NOMO-1 treated with DMSO at 0.1 percent for 48 hours (cell line): ENCODE data around the gene SPSB2.
"Not testable (repeated sequence)": the region's sequence is repeated elsewhere in the genome, so short reads cannot be mapped to it uniquely, and the experiment has no call there.

Experiments
- DNase-seq: peaks from one replicate; lab custom pipeline; 2025; ENCODE audit not compliant: unreplicated experiment; lab: John Stamatoyannopoulos, UW

SPSB2 gene

DNA sequence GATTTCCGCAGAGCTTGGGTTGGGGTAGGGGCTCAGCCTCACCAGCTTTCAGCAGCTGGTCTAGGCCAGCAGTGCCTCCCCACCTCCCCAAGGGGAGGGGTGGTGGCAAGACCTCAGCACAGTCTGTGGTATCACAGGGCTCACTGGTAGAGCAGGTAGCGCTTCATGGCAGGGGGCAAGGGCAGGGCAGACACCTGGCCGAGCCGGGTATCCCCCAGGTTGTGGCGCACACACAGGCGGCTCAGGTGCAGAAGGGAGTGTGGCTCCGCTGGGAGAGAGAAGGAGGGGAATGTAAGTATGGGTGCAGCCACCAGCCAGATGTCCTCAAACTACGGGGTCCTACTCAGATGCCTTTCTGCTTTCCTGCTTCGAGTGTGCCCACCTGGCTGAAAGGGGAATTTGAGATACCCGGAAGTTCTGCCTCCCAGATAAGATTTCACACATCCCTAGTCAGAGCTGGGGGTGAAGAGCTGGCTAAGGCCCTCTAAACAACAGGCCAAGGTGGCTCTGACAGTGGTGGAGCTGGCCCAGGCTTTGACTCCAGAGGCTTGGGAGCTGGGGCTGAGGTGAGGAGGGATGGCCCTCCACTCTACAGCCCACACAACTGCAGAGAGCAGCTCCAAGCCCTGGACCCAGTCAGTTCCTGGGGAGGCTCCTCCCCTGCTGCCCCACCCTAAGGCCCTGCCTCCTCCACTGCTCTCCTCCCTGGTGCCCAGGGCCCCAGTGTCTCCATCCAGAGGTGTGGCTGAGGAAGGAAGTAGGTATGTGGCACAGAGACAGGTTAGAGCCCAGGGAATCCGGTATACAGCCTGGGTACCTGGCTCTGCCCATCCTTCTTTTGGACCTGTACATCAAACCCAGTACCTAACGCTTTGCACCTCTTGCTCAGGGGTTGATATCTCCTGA, 1.8 kb downstream of the SPSB2 start:
- no peak for DNase-seq

DNA sequence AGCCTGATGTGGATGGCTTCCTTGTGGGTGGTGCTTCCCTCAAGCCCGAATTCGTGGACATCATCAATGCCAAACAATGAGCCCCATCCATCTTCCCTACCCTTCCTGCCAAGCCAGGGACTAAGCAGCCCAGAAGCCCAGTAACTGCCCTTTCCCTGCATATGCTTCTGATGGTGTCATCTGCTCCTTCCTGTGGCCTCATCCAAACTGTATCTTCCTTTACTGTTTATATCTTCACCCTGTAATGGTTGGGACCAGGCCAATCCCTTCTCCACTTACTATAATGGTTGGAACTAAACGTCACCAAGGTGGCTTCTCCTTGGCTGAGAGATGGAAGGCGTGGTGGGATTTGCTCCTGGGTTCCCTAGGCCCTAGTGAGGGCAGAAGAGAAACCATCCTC, 2.8 kb downstream of the SPSB2 start:
- not testable (repeated sequence) for DNase-seq

DNA sequence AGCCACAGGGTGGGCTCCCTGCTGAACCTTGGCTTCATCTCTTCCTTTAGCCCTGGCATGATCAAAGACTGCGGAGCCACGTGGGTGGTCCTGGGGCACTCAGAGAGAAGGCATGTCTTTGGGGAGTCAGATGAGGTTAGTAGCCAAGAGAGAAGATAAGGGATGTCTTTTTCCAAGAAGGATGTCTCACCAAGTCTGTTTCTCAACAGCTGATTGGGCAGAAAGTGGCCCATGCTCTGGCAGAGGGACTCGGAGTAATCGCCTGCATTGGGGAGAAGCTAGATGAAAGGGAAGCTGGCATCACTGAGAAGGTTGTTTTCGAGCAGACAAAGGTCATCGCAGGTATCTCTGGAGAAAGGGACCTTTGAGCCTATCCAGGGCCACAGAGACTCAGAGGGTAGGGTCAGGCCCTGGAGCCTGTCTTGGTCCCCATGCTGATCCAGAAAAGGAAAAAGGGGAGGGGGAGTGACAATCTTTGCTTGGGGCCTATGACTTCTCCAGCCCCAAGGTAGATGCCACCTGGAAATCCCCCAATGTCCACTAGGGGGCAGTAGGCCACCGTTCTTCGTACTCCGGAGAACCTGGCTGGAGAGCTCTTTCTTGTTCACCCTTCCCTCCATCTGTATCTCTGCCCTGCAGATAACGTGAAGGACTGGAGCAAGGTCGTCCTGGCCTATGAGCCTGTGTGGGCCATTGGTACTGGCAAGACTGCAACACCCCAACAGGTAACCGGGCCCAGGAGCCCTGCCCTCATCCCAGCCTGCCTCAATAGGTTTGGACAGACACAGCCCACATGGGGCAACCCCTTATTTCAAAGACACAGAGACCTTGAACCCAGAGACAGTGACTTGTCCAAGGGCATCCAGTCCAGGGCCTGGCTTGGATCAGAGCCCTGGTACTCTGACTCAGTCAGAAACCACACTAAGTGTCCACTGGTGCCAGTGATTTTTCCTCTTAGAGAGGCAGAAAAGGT, 3.8 kb downstream of the SPSB2 start:
- DNase-seq = peak; percentile 83

DNA sequence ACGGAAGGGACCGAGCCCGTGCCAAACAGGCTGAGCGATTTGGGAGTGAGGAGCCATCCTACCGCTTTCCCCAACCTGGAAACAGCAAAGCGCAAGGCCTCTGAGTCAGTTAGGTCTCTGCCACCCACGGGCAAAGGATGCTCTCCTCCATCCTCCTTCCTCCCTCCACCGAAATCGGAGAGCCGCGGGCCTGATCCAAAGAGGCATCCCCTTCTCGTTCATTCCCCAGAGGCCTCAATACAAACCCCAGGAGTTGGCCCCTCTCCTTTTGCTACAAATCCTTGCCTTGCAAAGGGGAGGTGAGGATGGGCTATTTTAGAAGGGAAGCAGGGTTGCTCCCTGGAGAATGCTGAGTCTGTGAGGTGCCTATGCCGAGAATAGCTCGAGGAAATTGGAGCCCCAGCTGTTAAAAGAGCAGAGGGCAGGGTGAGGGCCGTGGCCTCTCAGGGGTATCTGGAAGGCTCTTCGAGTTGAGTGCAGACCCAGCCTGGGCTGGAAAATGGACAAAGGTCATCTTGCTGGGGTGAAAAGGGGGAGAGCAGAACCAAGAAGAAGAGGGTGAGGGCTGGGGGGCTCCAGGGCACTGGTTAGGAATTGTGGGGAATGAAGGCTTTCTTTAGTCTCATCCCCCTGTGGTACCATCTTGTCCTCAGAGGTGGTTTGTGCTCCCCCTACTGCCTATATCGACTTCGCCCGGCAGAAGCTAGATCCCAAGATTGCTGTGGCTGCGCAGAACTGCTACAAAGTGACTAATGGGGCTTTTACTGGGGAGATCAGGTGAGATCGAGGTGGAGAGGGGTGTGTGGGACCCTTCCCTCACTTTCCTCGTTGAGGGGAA, 4.7 kb downstream of the SPSB2 start:
- peak; percentile 4 for DNase-seq

DNA sequence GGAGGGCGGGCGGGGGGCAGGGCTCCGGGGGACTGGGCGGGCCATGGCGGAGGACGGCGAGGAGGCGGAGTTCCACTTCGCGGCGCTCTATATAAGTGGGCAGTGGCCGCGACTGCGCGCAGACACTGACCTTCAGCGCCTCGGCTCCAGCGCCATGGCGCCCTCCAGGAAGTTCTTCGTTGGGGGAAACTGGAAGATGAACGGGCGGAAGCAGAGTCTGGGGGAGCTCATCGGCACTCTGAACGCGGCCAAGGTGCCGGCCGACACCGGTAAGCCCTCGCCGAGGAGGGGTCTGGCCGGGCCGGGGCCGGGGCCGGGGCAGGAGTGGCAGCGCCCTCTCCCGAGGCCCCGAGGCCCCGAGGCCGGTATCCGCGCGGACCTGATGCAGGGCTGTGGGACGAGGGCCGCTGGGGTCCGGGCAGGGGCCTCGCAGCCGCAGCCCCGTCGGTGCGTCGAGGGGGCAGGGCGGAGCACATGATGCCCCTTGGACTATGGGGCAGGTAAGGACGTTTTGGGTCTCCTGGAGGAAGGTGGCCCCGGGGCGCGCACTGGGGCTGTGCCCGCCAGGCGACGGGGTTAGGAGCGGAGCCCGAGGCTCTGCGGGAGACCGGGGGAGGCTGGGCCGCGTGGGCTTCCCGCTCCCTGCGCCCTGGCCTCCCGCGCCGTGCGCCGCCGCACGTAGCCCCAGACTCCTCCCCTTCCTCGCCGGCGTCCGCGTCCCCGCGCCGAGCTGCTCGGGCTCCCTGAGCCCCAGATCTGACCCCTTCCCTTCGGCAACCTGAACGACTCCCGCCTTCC, 5.5 kb downstream of the SPSB2 start, which contains the start of gene TPI1:
TPI1 (plus strand) TSS at position 119 of the 798 bp plus-strand sequence; CDS start at position 155, 36 bp downstream.
- peak; percentile 70 for DNase-seq

DNA sequence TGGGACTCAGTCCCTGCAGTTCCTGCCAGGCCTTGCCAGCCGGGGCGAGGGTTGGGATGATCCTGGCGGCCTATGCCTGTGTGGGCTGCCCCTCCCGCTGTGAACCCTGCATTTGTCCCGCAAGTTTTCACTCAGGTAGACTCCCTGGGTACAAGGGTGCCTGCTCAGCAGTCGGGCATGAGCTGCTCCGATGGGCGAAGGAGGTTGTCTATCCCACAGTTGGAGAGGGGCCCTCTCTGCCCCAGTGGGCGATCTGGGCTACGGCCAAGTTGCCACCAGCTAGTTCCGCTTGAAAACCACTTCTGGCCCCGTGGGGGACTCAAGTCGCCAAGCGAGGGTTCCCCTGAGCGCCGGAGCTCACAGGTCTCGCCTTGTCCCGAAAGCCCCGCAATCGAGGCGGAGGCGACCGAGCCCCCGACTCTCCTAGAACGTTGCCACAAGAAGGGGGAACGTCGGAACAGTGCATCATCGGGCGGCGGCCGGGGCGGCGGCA, 6.1 kb downstream of the SPSB2 start:
- DNase-seq = peak; percentile 69

DNA sequence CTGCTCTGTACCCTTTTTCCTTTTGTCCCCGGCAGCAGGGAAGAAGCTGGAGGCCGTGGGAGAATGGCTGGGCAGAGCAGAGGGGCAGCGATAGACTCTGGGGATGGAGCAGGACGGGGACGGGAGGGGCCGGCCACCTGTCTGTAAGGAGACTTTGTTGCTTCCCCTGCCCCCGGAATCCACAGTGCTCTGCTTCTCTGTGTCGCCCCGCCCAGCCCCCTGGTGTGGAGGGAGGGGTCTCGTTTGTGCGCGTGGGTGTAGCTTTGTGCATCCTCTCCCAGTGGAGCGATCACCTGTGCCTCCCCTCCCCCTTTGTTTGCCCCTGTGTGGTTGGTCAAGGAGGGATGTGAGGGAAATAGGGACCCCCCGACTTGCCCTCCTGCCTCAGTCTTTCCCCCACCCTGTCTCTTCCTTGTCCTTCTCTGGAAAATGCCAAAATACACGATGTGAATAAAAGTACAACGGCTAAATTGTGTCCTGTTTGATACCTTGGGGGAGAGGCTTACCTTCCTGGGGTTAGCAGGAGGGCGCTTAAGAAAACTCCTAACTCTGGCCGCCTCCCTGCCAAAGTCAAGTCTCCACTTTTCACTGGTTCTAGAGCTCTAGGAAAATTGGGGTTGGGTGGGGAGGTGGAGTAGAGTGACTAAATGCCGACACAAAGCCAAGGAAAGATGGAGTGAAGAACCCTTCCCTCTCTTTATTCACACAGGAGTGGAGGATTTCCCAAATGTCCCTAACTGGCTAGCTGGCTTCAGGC, 6.8 kb downstream of the SPSB2 start:
- DNase-seq = no peak

DNA sequence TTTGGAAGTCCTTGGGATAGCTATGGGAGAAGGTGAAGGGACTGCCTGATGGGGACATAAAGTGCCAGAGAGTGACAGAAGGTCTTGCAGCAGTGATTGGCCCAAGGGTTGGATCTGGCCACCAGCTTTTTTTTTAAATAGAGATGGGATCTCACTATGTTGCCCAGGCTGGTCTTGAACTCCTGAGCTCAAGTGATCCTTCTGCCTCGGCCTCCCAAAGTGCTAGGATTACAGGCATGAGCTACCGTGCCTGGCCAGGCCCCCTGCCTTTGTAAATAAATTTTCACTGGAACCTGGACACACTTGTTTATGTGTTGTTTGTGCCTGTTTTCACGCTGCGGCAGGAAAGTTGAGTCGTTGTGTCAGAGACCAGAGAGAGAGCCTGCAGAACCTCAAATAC, 7.8 kb downstream of the SPSB2 start:
- DNase-seq = not testable (repeated sequence)

DNA sequence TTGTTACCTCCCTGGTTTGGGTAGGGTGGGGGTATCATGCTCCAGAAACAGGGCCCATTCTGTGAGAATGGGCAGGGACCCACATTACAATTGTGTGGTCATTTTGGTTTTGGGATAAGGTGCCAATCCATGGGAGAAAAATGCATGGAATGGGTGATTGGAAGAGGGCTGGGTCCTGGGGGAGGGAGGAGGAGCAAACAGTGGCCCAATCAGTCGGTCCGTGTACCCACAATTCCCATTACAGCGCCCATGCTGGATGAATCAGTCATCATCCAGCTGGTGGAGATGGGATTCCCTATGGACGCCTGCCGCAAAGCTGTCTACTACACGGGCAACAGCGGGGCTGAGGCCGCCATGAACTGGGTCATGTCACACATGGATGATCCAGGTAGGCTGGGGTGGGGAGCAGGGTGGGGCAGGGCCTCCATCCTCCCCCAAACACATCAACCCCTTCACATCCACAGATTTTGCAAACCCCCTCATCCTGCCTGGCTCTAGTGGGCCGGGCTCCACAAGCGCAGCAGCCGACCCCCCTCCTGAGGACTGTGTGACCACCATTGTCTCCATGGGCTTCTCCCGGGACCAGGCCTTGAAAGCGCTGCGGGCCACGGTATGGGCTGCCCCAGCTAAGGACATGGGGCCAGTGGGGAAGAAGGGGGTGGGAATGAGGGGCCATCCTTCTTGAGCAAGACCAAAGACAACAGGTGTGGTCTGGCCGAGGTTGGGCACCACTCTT, 9.3 kb downstream of the SPSB2 start:
- DNase-seq = no peak

DNA sequence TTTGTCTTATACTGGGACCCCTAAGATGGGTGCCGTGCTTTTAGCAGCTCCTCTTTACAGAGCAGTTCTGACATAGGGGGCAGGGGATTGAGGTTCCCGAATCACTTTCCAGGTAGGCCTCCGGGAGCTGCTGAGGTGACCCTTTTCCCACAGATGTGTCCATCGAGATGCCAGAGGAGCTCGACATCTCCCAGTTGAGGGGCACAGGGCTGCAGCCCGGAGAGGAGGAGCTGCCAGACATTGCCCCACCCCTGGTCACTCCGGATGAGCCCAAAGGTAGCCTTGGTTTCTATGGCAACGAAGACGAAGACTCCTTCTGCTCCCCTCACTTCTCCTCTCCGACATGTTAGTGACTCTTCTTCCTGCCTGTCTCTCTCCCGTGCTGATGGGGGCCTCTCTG, 10.1 kb downstream of the SPSB2 start:
- DNase-seq = no peak

DNA sequence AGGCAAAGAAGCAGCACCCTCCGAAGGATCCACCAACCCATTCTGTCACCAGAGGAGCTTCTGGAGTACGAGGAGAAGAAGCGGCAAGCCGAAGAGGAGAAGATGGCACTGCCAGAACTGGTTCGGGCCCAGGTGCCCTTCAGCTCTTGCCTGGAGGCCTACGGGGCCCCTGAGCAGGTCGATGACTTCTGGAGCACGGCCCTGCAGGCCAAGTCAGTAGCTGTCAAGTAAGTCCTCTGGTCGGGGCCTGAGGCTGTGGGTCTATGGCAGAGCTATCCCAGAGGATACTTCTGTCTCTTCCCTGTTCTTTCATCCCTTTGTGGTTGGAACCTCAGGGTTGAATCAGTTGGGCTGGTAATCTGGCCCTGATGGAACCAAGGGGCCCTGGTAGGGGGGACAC, 11.7 kb downstream of the SPSB2 start:
- DNase-seq = no peak

DNA sequence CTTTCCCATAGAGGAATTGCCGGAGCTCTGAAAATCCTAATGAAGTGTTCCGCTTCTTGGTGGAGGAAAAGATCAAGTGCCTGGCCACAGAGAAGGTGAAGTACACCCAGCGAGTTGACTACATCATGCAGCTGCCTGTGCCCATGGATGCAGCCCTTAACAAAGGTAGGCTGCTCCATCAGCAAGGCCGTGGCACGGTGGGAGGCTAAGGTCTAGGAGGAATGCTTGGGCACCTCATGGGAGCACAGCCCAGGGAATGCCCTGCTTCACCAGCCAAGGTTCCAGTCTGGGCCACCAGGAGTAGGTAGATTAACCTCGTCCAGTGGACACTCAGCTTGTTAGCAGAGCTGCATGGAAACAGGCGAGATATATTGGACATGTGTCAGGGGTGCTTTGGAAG, 12.2 kb downstream of the SPSB2 start:
- DNase-seq = no peak

DNA sequence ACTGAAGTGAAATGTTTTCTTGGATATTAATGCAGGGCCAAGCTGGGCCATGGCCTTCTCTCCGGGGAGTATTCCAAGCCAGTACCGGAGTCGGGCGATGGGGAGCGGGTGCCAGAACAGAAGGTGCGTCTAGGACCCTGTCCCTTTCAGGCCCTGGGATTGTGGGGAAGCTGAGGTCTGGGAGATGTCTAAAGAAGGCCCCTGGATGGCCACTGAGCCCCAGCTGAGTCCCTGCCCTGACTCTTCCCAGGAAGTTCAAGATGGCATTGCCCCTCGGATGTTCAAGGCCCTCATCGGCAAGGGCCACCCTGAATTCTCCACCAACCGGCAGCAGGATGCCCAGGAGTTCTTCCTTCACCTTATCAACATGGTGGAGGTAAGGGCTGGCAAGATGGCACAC, 13.0 kb downstream of the SPSB2 start:
- no peak for DNase-seq

DNA sequence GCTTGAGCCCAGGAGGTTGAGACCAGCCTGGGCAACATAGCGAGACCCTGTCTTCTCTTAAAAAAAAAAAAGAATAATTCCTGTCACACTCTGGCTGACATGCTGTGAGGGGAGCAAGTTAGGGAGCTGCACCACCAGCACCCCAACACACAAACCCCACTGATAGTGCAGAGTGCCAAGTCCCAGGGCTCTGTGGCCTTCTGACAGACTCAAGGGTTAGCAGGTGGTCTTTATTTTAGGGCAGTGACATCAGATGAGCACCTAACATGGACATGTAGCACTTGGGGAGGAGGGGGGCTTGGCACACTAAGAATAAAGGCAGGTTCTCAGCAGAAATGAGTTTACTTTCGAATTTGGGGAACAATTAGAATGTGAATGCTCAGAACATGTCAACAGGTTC, 14.3 kb downstream of the SPSB2 start:
- DNase-seq = no peak

DNA sequence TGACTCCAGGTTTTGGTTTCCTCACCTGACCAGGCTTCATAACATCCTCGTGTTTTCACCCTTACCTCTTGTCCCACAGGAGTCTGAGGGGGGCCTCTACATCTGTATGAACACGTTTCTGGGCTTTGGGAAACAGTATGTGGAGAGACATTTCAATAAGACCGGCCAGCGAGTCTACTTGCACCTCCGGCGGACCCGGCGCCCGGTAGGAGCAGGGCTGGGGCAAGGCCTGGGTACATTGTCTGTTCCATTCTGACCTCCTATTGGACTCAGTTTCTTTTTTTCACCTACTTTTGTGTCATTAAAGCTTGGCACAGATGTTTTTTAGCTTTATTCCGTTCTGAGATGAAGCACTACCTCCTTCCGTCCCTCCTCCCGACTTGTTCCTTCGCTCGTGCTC, 17.8 kb downstream of the SPSB2 start:
- no peak for DNase-seq

DNA sequence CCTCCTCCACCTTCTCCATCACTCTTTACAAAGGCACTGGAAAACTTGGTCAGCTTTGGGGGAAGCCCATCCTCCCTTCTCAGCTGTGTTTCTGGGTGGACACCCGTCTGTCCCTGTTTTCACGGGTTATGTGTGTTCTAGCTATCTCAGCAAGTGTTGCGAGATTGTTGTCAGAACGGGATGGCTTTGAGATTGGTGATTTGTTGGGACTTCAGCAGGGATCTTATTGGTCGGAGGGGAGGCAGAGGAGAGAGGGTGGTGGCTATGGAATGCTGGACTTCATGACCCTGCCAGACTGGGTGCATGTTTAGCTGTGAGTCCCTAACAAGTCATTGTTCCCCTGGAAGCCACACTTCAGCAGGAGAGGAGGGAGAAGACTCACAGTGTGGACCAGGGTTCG, 19.1 kb downstream of the SPSB2 start:
- DNase-seq = no peak

DNA sequence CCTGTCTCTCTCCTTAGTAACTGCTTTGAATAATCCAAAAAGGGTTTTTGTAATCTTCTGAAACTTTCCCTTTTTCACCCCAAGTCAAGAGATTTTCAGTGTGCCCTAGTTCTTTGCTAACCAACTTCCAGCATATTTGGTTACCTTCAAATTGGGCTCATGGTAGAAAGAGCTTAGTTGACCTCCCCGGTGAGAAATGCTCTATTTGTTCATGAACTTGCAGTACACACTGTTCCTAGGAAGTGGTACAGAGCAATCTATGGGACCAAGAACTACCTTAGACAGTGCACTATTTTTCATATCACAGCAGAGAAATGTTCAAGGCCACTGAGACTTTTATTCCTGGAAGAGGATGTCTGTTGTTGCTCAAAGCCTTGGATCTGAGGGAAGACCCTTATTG, 19.5 kb downstream of the SPSB2 start:
- DNase-seq = no peak

DNA sequence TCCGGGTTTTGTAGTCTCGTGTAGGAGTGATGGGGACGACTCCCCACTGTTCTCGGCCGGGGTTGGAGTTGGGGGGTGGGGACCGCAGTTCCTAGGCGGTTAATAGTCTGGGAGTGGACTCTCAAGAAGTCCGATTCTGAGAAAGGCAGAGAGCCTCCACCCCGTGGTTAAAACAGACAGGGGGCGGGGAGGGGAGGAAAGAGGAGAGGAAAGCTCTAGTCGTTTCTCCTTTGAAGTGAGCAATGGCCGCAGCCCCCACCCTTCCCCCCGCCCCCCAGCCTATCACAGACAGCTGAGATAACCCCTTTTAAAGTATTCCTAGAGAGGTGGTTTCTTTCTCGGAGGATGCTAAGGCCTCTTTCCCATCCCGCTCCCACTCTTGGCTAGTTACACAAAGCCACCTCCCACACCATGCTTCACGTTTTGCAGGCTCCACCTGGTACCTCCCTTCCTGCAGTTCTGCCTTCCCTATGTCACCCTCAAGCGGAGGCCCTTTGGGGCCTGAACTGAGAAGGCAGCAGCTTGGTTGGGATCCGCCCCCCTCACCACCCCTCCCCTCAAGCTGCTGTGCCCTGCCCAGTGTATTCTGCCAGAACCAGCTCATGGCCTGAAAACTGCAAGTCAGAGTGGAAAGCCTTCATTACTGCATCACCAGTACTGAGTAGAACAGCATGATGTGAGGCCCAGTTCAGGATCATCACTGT, 20.3 kb downstream of the SPSB2 start:
- no peak for DNase-seq
